HL-60 (cell line): Measurements from ENCODE around the gene RAI1.

Experiments
- DNase-seq, 2 experiments: peaks; one replicate each; pipeline ENCODE4 v3.0.0-alpha.2; 2010 to 2020; ENCODE audit warnings: low read depth in 1 of 2, low spot score in 1 of 2
- H3K27ac ChIP-seq: fragments of 250-450 bp; sonication (Bioruptor Pico); replicated peaks from 2 replicates; pipeline ENCODE4 v1.5.1; 2020; ENCODE audit warnings: mild to moderate bottlenecking, moderate library complexity
- H3K27me3 ChIP-seq: fragments of 250-450 bp; sonication (Bioruptor Pico); 2 replicates; pipeline ENCODE4 v1.5.1; 2021; ENCODE audit warnings: mild to moderate bottlenecking, moderate library complexity; ENCODE audit not compliant: insufficient read depth, poor library complexity, severe bottlenecking
- H3K4me3 ChIP-seq: replicated peaks from 2 replicates; pipeline ENCODE4 v1.5.1; 2011; ENCODE audit warnings: mild to moderate bottlenecking, control low read depth, low read length; ENCODE audit not compliant: insufficient read depth
- GABPA ChIP-seq: IDR thresholded peaks from 2 replicates; pipeline ENCODE4 v1.6.1; 2012; ENCODE audit warnings: low read depth
- POLR2AphosphoS5 ChIP-seq: IDR thresholded peaks from 2 replicates; pipeline ENCODE4 v1.6.1; 2012; ENCODE audit warnings: low read depth
- SPI1 ChIP-seq: IDR thresholded peaks from 2 replicates; pipeline ENCODE4 v1.6.1; 2012; ENCODE audit warnings: low read depth, mild to moderate bottlenecking, borderline replicate concordance
- TF ChIP-seq, protein P1 (sequence below): IDR thresholded peaks from one replicate; pipeline ENCODE4 v1.5.1; 2011; ENCODE audit warnings: low read length, control low read depth, inconsistent platforms; ENCODE audit not compliant: insufficient read depth
- TF ChIP-seq, protein P2 (sequence below): IDR thresholded peaks from 2 replicates; pipeline ENCODE4 v1.6.1; 2012; ENCODE audit warnings: low read depth; ENCODE audit not compliant: insufficient replicate concordance

The RAI1 gene

DNA sequence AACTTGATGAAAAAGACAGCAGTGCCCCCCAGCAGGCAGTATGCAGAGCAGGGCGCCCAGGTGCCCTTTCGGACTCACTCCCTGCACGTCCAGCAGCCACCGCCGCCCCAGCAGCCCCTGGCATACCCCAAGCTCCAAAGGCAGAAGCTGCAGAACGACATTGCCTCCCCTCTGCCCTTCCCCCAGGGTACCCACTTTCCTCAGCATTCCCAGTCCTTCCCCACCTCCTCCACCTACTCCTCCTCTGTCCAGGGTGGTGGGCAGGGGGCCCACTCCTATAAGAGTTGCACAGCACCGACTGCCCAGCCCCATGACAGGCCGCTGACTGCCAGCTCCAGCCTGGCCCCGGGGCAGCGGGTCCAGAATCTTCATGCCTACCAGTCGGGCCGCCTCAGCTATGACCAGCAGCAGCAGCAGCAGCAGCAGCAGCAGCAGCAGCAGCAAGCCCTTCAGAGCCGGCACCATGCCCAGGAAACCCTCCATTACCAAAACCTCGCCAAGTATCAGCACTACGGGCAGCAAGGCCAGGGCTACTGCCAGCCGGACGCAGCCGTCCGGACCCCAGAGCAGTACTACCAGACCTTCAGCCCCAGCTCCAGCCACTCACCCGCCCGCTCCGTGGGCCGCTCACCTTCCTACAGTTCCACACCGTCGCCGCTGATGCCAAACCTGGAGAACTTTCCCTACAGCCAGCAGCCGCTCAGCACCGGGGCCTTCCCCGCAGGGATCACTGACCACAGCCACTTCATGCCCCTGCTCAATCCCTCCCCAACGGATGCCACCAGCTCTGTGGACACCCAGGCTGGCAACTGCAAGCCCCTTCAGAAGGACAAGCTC is 112.3 kb downstream of the RAI1 start:
- no peak overlapping the region for H3K27ac ChIP-seq
- TF ChIP-seq POLR2AphosphoS5 (no peak), GABPA (no peak), SPI1 (no peak)
- TF ChIP-seq, protein P1, sequence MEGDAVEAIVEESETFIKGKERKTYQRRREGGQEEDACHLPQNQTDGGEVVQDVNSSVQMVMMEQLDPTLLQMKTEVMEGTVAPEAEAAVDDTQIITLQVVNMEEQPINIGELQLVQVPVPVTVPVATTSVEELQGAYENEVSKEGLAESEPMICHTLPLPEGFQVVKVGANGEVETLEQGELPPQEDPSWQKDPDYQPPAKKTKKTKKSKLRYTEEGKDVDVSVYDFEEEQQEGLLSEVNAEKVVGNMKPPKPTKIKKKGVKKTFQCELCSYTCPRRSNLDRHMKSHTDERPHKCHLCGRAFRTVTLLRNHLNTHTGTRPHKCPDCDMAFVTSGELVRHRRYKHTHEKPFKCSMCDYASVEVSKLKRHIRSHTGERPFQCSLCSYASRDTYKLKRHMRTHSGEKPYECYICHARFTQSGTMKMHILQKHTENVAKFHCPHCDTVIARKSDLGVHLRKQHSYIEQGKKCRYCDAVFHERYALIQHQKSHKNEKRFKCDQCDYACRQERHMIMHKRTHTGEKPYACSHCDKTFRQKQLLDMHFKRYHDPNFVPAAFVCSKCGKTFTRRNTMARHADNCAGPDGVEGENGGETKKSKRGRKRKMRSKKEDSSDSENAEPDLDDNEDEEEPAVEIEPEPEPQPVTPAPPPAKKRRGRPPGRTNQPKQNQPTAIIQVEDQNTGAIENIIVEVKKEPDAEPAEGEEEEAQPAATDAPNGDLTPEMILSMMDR = no peak
- TF ChIP-seq, protein P2, sequence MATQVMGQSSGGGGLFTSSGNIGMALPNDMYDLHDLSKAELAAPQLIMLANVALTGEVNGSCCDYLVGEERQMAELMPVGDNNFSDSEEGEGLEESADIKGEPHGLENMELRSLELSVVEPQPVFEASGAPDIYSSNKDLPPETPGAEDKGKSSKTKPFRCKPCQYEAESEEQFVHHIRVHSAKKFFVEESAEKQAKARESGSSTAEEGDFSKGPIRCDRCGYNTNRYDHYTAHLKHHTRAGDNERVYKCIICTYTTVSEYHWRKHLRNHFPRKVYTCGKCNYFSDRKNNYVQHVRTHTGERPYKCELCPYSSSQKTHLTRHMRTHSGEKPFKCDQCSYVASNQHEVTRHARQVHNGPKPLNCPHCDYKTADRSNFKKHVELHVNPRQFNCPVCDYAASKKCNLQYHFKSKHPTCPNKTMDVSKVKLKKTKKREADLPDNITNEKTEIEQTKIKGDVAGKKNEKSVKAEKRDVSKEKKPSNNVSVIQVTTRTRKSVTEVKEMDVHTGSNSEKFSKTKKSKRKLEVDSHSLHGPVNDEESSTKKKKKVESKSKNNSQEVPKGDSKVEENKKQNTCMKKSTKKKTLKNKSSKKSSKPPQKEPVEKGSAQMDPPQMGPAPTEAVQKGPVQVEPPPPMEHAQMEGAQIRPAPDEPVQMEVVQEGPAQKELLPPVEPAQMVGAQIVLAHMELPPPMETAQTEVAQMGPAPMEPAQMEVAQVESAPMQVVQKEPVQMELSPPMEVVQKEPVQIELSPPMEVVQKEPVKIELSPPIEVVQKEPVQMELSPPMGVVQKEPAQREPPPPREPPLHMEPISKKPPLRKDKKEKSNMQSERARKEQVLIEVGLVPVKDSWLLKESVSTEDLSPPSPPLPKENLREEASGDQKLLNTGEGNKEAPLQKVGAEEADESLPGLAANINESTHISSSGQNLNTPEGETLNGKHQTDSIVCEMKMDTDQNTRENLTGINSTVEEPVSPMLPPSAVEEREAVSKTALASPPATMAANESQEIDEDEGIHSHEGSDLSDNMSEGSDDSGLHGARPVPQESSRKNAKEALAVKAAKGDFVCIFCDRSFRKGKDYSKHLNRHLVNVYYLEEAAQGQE = no peak
- no peak for DNase-seq
- no peak overlapping the region for H3K4me3 ChIP-seq
- H3K27me3 ChIP-seq = no peaks in the 10 kb centered on the region

DNA sequence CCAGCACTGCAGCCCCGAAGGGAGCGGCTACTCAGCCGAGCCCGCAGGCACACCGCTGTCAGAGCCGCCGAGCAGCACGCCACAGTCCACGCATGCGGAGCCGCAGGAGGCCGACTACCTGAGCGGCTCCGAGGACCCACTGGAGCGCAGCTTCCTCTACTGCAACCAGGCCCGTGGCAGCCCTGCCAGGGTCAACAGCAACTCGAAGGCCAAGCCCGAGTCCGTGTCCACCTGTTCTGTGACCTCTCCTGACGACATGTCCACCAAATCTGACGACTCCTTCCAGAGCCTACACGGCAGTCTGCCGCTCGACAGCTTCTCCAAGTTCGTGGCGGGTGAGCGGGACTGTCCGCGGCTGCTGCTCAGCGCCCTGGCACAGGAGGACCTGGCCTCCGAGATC is 113.1 kb downstream of the RAI1 start:
- TF ChIP-seq GABPA (no peak), POLR2AphosphoS5 (no peak), SPI1 (no peak)
- TF ChIP-seq, protein P1 = no peak
- TF ChIP-seq, protein P2 = no peak
- Histone ChIP-seq H3K27ac (no peak overlapping the region), H3K27me3 (no peaks in the 10 kb centered on the region), H3K4me3 (no peak overlapping the region)
- no peak for DNase-seq

DNA sequence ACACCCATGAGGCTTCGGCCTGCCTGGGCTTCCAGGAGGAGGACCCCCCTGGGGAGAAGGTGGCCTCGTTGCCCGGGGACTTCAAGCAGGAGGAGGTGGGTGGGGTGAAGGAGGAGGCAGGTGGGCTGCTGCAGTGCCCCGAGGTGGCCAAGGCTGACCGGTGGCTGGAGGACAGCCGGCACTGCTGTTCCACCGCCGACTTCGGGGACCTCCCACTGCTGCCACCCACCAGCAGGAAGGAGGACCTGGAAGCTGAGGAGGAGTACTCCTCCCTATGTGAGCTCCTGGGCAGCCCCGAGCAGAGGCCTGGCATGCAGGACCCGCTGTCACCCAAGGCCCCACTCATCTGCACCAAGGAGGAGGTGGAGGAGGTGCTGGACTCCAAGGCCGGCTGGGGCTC is 114.0 kb downstream of the RAI1 start:
- DNase-seq = no peak
- TF ChIP-seq POLR2AphosphoS5 (no peak), GABPA (no peak), SPI1 (no peak)
- TF ChIP-seq, protein P2 = no peak
- TF ChIP-seq, protein P1 = no peak
- H3K4me3 ChIP-seq = no peak overlapping the region
- H3K27me3 ChIP-seq = no peaks in the 10 kb centered on the region
- no peak overlapping the region for H3K27ac ChIP-seq
